ENCODE measurements around the gene ATN1.

ATN1 gene

GRCh38 chr12:6977653-6978052 lies 49.9 kb downstream of the ATN1 start:
- no peak for DNase-seq

GRCh38 chr12:6978188-6978587 lies 50.4 kb downstream of the ATN1 start:
- no peak for DNase-seq

- no peak for DNase-seq
Observed at GRCh38 chr12:6978611-6979011, 50.9 kb downstream of the ATN1 start.

- DNase-seq = no peak
Observed at GRCh38 chr12:6979021-6979420, 51.3 kb downstream of the ATN1 start.

GRCh38 chr12:6979453-6979852 lies 51.7 kb downstream of the ATN1 start:
- no peak for DNase-seq

- no peak for DNase-seq
Observed at GRCh38 chr12:6980075-6980474, 52.3 kb downstream of the ATN1 start.

- no peak for DNase-seq
Observed at GRCh38 chr12:6980740-6981139, 53.0 kb downstream of the ATN1 start.

- DNase-seq = no peak
Observed at GRCh38 chr12:6981152-6982052, 53.6 kb downstream of the ATN1 start.

GRCh38 chr12:6982532-6982931 lies 54.8 kb downstream of the ATN1 start:
- DNase-seq = no peak

GRCh38 chr12:6987956-6988553 lies 60.3 kb downstream of the ATN1 start:
- no peak for DNase-seq
